Activated CD4-positive, alpha-beta T cell treated with anti-CD3 and anti-CD28 coated beads for 4 hours (primary cell): ENCODE measurements around the gene MVB12B.
A peak's percentile ranks its signal among the peaks of the same experiment; 100 is the strongest.

ENCODE experiments used
- DNase-seq, 2 donors: peaks; one replicate each; pipeline ENCODE4 v3.0.0-alpha.2; 2020

The MVB12B gene

DNA sequence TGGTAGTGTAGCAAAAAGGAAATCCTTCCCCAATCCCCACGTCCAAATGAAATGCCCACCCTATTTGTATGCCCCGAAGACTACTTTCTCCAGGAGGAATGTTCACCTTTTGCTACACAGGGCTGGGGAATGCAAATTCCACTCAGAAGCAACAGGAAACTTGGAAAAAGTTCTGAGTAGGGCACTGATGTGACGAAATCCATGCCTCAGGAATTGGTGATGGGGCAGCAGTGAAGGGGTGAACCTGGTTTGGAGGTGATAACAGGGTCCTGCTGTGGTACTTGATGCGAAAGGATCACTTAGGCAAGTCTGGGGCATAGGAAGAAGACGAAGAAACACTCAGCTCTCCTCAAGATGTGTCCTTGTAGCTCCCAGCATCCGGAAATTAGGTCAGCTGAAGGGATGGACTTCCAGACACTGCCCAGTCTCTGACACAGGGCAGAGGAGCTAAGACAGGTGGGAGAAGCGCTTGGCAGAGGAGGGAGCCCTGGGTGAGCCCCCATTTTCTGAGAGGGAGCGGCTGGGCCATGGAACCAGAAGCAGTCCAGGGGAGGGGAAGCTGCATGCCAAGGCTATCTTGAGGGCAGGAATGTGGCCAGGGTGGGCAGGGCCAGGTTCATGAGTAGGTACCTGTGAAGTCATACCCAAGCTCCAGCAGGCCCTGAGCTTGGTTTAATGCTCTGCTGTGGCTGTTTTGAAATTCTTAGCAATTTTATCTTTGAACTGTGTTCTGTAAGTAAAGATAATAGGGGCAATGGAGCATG, 22.2 kb upstream of the MVB12B start:
- DNase-seq: no peak

DNA sequence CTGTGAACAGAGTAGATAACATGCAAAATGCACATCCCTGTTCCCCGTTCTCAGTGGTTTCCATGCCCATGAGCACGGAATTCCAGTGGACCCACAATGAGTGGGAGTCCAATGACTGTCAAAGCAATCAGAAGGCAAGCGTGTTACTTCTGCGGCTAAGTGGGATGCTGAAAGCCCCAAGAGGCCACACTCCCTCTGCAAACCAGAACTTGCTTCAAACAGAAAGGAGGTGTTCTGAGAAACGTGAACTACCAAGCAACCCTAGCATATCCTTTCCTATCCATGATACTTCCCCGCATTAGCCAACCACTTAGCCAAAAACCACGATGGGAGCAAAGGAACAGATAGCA, 21.7 kb upstream of the MVB12B start:
- no peak for DNase-seq

DNA sequence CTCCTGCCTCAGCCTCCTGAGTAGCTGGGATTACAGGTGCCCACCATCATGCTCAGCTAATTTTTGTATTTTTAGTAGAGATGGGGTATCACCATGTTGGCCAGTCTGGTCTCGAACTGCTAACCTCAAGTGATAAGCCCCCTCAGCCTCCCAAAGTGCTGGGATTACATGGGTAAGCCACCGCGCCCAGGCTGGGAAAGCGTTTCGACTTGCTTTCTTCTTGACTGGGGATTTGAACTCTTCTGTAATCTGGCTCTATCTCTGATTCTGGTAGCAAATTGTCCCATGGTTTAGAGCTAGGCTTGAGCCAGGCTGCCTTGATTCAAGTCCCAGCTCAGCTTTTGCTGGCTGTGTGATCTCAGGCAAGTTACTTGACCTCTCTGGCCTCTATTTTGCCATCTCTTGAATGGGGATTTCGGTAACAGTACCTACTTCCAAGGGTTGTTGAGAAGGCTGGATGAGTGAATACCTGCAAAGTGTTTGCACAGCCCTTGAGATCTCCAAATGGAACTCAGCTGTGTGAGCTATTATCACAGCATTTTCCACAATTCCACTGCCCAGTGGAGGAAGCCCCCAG, 20.5 kb upstream of the MVB12B start:
- no peak for DNase-seq

DNA sequence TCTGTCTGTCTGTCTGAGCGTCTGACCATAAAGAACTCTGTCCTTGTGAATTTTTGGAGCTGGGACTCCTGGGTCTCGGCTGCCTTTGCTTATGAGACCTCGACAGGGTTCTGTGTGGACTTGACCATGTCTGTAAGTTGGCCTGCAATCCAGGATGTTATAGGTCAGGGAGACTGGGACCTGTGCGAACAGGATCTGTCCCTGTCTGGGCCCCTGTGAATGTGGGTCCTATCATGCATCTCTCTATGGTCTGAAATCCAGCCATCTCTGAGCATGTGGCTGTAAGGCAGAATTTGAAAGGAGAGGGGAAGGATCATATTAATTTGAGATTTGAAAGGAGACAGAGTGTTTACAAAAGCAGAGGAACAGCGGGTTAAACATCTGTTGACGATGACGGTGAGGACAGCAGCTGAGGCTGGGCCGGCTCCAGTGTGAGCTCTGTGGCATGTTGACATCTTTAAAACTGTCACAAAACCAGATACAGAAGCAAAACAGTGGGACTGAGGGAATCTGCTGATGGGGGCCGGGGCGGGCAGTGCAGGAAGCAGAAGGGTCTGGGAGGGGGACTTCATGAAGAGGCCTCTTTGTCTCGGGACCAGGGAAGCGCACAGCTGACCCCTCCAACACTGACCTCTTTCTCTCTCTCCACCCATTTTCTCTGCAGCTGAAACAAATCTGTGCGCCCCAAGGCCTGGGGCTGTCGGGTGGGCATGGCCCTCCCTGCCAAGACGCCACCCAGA, 19.1 kb upstream of the MVB12B start:
- DNase-seq: no peak

DNA sequence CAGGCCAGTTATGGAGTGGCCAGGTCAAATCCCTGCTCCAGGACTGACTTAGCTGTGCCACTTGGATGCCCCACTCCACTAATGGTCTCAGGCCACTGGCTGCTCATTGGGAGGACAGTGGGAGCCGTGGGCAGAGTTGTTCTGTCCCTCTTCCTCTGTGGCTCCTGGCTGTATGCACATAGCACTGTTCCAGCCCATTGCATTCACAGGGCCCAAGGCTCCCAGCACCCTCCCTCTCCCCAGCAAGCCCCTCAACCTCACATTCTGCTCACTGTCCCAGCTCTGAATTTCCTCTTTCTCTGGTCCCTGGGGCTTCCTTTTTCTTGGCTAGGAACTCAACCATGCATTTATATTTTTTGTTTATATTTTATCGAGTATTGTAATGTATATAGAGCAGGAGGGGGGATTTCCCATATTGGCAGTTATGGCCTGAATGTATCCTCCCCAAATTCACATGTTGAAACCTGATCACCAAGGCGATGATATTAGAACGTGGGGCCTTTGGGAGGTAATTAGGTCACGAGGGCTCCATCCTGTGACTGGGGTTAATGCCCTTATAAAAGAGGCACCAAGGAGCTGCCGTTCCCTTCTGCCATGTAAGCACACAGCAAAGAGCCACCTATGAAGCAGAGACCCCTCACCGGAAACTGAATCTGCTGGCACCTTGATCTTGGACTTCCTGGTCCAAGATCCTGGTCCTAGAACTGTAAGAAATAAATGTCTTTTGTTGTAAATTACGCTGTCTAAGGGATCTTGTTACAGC, 17.0 kb upstream of the MVB12B start:
- DNase-seq: no peak

DNA sequence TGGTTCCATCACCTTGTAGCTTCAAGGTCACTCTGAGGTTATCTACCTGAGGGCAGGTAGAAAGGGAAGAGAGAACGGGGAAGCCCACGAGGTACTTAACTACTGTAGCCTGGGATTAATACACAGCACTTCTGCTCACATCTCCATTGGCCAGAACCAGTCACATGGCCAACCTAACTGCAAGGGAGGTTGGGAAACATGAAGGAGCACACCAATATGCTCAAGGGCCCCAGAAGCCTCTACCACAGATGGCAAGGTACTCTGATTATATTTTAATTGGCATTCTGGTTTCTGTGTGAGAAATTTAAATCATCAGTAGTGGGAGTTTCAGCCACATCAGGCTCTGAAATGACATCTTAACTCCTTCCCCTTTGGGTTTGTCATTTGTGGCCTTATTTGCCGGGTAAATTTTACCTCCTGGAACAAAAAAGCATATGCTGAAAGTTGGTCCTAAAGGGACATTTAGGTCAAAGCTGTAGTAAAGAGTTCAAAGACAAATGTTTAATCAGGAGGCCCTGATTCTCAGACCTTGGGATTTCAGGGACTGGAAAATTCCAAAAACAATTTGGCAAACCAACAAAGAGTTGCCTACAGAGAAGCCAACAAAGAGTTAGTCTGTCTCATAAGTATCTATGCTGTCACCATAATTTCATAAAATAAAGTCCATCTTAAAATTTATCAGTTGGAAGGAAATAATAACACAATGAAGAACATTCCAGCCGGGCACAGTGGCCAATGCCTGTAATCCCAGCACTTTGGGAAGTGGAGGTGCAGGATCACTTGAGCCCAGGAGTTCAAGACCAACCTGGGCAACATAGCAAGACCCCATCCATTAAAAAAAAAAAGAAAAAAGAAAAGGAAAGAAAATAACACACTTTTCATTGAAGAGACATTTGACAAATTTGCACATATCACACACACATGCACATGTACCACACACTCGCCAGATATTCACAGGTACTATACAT, 13.8 kb upstream of the MVB12B start:
- no peak for DNase-seq

DNA sequence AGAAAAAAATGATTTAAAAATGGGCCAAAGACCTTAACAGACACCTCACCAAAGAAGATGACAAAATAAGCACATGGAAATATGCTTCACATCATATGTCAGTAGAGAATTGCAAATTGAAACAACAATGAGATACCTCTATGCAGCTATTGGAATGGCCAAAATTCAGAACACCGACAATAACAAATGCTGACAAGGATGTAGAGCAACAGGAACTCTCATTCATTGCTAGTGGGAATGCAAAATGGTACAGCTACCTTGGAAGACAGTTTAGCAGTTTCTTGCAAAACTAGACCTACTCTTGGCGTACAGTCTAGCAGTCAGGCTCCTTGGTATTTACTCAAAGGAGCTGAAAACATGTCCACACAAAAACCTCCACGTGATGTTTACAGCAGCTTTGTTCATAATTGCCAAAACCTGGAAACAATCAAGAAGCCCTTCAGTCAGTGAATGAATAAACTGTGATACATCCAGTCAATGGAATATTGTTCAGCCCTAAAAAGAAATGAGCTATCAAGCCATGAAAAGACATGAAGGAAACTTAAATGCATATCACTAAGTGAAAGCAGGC, 10.5 kb upstream of the MVB12B start:
- DNase-seq: no peak

DNA sequence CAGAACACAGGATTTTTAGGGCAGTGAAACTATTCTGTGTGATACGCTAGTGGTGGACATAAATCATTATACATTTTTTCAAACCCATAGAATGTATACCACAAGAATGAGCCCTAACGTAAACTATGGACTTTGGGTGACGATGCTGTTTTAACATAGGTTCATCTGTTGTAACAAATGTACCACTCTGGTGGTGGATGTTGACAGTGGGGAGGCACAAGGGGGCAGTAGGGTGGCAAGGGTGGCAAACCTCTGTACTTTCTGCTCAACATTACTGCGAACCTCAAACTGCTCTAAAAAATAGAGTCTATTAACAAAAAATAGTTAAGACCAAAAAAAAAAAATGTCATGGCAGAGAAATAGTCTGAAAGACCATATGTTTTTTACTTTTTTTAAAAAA, 9.1 kb upstream of the MVB12B start:
- DNase-seq: peak; percentile 27 to 41

DNA sequence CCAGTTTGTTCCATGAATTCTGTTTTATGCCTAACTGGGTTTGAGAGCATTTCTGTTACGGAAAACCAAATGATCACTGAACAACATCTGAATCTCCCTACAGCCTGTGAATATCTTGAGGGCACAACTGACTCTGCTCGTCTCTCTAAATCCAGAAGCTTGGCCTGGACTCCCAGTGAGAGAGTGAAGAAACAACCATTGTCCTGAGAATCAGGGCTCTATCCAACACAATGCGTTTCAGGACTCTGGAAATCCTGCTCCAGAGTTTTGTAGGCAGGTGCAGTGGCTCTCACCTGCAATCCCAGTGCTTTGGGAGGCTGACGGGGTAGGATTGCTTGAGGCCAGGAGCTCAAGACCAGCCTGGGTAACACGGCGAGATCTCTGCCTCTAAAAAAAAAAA, 7.8 kb upstream of the MVB12B start:
- DNase-seq: no peak

DNA sequence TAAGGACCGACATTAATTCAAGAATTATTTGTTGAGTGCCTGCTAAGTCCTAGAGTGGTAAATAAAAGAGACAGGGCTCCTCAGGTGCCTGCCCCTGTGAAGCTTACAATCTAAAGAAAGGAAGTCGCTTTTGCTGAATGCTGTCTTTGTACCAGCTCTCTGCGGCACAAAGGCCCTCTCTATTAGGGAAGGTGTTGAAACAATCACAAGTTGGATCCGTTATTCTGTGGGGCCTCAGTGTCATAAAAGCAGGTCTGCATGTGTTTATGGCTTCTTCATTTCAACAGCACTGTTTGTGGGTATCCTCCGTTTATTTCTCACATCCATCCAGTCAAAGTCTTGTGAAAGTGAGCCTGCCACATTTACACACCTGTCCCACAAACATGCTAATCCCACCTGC, 7.0 kb upstream of the MVB12B start:
- DNase-seq: no peak

DNA sequence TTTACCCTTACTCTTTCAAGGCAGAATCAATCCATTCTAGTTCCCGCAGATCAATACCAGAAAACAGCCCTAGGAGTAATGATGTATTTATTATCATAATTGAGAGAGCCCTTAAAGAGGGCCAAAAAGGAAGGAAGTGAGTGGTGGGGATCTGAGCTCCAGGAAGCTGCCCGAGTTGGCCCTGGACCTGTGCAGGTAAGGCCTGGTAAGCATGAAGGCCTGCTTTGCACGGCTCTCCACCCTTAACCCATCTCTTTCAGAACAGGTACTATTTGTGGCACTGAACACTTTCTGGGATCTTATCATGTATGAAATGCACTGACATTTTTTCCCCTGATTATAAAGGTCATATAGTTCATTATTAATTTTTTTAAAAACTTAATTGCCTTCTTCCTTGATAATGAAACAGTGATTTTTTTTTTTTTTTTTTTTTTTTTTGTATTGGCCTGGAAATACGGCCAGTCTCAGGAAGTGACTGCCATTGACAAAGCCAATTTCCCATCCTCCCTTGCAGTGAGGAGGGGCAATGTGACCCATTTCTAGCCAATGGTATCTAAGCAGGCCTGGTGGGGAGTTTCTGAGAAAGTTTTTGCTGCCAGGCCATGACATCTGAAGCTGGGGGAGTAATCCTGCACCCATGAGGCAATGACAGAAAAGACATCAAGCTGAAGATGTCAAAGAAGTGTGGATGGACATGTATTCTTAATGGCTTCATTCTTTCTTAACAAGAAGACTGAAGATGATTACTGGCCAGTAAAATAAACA, 6.3 kb upstream of the MVB12B start:
- no peak for DNase-seq

DNA sequence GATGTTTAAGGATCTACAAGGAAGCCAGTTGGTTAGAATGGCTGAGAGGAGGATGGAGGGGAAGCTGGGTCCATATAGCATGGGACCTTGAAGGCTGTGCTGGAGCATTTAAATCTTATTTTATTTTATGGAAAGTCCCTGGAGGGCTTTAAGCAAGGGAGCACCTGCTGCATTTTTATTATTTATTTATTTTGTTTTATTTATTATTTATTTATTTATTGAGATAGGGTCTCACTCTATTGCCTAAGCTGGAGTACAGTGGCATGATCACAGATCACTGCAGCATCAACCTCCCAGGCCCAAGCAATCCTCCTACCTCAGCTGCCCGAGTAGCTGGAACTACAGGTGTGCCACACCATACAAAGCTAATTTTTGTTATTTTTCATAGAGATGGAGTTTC, 4.9 kb upstream of the MVB12B start:
- no peak for DNase-seq

DNA sequence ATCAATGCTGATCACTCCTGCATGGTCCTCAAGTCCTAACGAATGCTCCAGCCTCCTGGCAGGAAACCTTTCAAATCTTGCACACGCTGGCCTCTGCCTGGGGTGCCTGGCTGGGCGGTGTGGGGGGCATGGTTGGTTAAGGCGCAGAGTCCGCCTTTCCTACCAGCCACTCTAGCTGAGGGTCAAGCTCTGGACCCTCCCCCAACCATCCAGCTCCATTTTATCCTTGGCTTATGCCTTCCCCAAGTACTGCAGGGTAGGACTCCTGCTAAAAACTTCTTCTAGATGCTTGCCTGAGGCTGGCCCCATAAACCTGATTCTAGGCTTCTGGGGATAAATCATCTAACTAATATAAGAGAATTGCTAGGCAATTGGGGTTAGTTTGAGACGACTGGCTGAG, 808 bp upstream of the MVB12B start:
- DNase-seq: no peak

DNA sequence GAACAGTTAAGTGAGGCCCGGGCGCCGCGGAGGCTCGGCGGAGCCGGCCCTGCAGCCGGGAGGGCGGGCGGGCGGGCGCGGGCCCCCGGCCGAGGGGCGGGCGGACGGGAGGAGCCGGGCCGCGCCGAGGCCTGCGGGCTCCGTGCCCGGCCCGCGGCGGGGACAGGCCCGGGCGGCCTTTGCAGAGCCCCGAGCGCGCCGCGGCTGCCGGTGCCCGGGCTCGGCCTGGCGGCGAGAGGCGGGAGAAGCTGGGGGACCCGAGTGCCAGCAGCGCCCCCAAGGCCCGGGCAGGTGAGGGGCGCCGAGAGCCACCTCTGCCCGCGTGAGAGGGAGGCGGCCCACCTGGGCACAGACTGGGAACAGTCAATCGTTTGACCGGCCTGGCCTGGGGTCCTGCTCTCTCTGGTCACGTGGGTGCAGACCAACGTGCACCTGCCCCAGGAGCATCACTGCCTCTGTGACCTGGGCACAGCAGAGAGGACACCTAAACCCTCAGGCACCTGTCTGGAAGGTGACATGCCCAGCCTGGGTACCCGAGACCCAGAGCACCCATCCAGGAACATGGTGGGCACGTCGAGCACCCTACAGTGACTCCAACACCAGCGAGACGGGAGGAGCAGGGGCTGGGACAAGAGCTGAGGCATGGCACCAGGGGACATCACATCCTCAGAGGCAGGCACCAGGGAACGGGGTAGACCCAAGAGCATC, 531 bp downstream of the MVB12B start:
- DNase-seq: peak; percentile 2 to 19

DNA sequence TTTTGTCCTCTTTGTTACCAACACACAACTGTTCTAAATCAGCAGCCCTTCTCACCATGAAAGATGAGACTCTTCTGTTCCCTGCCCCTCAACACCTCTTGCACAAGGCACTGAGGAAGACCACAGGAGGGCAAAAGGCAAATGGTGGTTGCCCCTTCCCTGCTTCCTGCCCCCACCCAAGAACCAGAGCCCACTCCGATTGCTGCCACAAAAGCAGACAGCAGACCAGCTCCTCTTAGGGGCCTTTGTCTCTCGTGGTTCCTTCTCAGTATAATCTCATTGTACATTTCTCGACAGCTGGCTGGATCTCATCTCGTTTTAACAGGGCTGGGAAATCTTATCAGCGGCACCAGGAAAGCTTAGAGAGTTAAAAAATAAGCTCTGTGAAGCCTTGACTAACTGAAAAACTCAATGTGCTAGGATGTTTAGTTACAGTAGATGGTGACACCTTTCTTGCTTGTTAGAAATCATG, 1.1 kb downstream of the MVB12B start:
- no peak for DNase-seq

DNA sequence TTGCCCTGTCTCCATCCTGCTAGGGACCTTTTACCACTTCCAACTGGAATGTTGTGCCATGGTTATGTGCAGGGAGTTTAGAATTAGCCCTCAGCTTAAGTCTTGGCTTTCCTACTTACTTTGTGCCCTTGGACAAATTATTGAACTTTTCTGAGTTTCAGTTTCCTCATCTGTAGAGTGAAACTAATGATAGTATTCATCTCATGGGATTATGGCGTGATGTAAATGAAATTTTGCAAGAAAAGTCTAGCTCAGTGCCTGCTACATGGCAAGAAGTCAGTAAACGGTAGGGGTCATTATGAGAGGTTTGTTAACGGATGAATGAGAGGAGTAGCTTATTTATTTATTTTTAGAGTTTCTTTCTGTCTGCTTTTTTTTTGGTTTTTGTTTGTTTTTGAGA, 1.8 kb downstream of the MVB12B start:
- no peak for DNase-seq

DNA sequence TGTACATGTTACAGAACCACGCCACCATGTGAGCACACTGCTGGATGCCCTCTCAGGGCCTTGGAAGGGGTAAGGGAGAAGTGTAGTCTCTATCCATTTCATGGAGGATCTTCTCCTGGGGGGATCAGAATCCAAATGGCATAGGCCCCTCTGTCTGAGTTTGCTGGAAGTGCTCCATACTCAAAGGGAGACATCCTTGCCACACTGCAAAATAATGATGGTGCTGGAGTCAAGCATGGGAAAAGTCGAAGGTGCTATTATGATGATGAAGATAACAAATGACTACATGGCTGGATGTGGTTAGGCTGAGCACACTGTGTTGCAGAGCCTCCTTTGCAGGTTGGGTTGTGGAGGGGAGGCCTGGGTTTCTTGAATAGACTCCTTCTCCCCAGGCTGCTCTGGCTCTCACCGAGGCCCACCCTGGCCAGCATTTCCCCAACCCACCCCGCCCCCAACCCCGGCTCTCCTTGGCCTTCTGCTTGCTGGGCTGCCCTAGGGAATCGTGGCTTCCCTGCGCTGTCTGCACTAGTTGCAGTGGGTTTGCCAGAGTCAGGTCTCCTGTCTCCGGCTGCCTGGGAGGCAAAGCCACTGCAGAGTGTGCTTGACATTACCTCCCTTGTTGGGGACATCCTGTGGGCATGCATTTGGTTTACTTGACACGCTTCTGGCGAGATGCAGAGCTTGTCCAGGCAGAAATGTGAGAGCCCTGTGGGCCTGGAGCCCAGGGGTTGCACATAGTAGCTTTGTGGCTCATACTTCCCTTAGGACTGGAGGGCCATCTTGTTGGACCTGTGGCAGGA, 3.0 kb downstream of the MVB12B start:
- DNase-seq: no peak

DNA sequence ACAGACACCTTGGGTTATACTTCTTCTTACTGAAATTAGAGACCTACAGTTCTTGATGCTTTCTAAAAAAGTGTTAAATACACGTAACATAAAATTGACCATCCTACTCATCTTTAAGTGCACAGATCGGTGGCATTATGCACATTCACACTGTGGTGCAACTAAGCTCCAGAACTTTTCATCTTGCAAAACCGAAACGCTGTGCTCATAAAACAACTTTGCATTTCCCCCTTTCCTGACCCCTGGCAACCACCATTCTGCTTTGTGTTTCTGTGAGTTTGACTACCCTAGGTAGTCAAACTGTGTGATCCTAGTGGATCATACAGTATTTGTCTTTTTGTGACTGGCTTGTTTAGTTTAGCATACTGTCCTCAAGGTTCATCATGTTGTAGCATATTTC, 3.9 kb downstream of the MVB12B start:
- no peak for DNase-seq

DNA sequence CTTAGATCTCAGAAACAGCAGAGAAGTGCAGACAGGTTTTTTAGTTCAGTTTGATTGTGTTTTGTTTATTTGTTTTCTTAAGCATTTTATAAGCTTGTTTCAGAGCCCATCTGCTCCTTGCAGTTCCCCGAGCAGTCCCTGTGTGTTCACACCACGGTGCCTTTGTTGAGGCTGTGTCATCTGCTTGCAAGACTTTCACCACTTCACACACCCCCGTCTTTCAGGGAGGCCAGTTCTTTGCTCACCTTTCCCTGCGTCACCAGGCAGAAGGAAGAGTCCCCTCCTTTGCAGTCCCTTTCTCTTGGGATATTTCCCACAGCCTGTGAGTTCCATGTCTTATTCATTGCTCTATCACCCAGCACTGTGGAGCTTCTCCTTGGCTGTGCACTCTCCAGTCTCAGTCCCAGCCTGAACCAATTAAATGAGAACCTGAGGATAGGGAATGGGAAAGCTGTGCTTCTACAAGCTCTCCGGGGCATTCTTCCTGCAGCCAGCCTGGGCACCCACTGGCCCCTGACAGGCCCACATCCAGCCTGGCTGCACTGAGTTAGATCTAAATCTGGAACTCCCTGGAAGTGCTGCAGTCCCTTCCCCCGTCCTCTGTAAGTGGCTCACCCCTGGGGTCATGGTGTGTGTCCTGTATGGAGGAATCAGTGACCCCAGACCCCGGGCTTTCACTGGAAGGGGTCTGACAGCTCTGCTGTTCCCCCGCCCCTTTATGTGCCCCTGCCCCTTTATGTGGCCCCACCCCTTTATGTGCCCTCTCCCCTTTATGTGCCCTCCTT, 5.5 kb downstream of the MVB12B start:
- DNase-seq: no peak
